ENCODE measurements around the gene KLHL3. TPM values are rescaled to one million over a fixed set of nuclear protein-coding genes. Genes with fewer than 3 reads are reported as not detected.
A peak's percentile ranks its signal among the peaks of the same experiment; 100 is the strongest.

The KLHL3 gene
- total RNA-seq, 1 donor from 2014 or later, result 8.9 TPM

GRCh38 chr5:137758121-137758520, 22.2 kb upstream of the KLHL3 start:
- no peak for FAIRE-seq
- no peak overlapping the region for H3K4me3 Mint-ChIP-seq (ENCODE audit: unreplicated experiment)

GRCh38 chr5:137757634-137758033, 21.7 kb upstream of the KLHL3 start:
- no peak for FAIRE-seq
- Mint-ChIP-seq H3K27me3 (ENCODE audit: low read depth, unreplicated experiment) (no peaks in the 10 kb centered on the region), H3K36me3 (ENCODE audit: low read depth, unreplicated experiment) (peaks cover 4% of the 10 kb centered on the region), H3K4me1 (ENCODE audit: low read depth, unreplicated experiment) (peaks cover 3% of the 10 kb centered on the region), H3K9me3 (ENCODE audit: unreplicated experiment) (peaks cover 2% of the 10 kb centered on the region), H3K4me3 (ENCODE audit: unreplicated experiment) (no peak overlapping the region), H3K27ac (ENCODE audit: unreplicated experiment) (no peak overlapping the region)
- Histone ChIP-seq H3K9me3 (ENCODE audit: insufficient read depth, low read depth, low read length) (no peaks in the 10 kb centered on the region), H3K27me3 (ENCODE audit: insufficient read depth, low read length) (no peaks in the 10 kb centered on the region), H3K9ac (ENCODE audit: low read length) (no peak overlapping the region), H3K4me2 (ENCODE audit: low read length) (no peak overlapping the region), H3K79me2 (ENCODE audit: insufficient read depth, low read length) (peaks cover 15% of the 10 kb centered on the region), H3K36me3 (ENCODE audit: insufficient read depth, low read length) (no peaks in the 10 kb centered on the region), H3K4me1 (ENCODE audit: insufficient read depth, low read length) (no peaks in the 10 kb centered on the region), H2AFZ (ENCODE audit: low read depth, low read length) (no peak overlapping the region), H4K20me1 (ENCODE audit: insufficient read depth, low read length) (peaks cover 12% of the 10 kb centered on the region), H3K4me3 (ENCODE audit: insufficient read depth, low read depth, low read length) (no peak overlapping the region), H3K27ac (ENCODE audit: low read depth, low read length) (no peak overlapping the region)
- TF ChIP-seq CTCF (IDR thresholded peaks at IDR 0.05; ENCODE audit: insufficient read depth, low read depth, low read length), result no peak
- no peak for TF ChIP-seq EZH2 (IDR thresholded peaks at IDR 0.05; ENCODE audit: insufficient read depth, low read length)
- DNase-seq (ENCODE audit: low read depth), result no peak

More at GRCh38 chr5:137758121-137758520, 22.2 kb upstream of the KLHL3 start:
- H3K9me3 Mint-ChIP-seq (ENCODE audit: unreplicated experiment), result peaks cover 2% of the 10 kb centered on the region
- DNase-seq (ENCODE audit: low read depth), result no peak
- Histone ChIP-seq H2AFZ (ENCODE audit: low read depth, low read length) (no peak overlapping the region), H3K9ac (ENCODE audit: low read length) (no peak overlapping the region), H3K4me1 (ENCODE audit: insufficient read depth, low read length) (no peaks in the 10 kb centered on the region), H4K20me1 (ENCODE audit: insufficient read depth, low read length) (peaks cover 7% of the 10 kb centered on the region), H3K9me3 (ENCODE audit: insufficient read depth, low read depth, low read length) (no peaks in the 10 kb centered on the region), H3K27ac (ENCODE audit: low read depth, low read length) (no peak overlapping the region), H3K36me3 (ENCODE audit: insufficient read depth, low read length) (no peaks in the 10 kb centered on the region), H3K79me2 (ENCODE audit: insufficient read depth, low read length) (peaks cover 10% of the 10 kb centered on the region), H3K4me2 (ENCODE audit: low read length) (no peak overlapping the region), H3K27me3 (ENCODE audit: insufficient read depth, low read length) (no peaks in the 10 kb centered on the region), H3K4me3 (ENCODE audit: insufficient read depth, low read depth, low read length) (no peak overlapping the region)
- no peak for TF ChIP-seq CTCF (IDR thresholded peaks at IDR 0.05; ENCODE audit: insufficient read depth, low read depth, low read length)
- no peak for TF ChIP-seq EZH2 (IDR thresholded peaks at IDR 0.05; ENCODE audit: insufficient read depth, low read length)
- peaks cover 3% of the 10 kb centered on the region for H3K4me1 Mint-ChIP-seq (ENCODE audit: low read depth, unreplicated experiment)
- H3K36me3 Mint-ChIP-seq (ENCODE audit: low read depth, unreplicated experiment), result no peaks in the 10 kb centered on the region
- no peaks in the 10 kb centered on the region for H3K27me3 Mint-ChIP-seq (ENCODE audit: low read depth, unreplicated experiment)
- no peak overlapping the region for H3K27ac Mint-ChIP-seq (ENCODE audit: unreplicated experiment)

- no peak for DNase-seq (ENCODE audit: low read depth)
Measured at GRCh38 chr5:137754961-137755762, 19.3 kb upstream of the KLHL3 start.

More at GRCh38 chr5:137754961-137755762, 19.3 kb upstream of the KLHL3 start:
- Mint-ChIP-seq H3K36me3 (ENCODE audit: low read depth, unreplicated experiment) (peaks cover 7% of the 10 kb centered on the region), H3K9me3 (ENCODE audit: unreplicated experiment) (peaks cover 2% of the 10 kb centered on the region), H3K4me1 (ENCODE audit: low read depth, unreplicated experiment) (peaks cover 11% of the 10 kb centered on the region), H3K4me3 (ENCODE audit: unreplicated experiment) (peak overlapping the region; percentile 98), H3K27me3 (ENCODE audit: low read depth, unreplicated experiment) (no peaks in the 10 kb centered on the region), H3K27ac (ENCODE audit: unreplicated experiment) (peak overlapping the region; percentile 100)
- FAIRE-seq, result no peak
- Histone ChIP-seq H3K4me3 (ENCODE audit: insufficient read depth, low read depth, low read length) (peak overlapping the region; percentile 93), H3K9ac (ENCODE audit: low read length) (peak overlapping the region; percentile 98), H3K4me2 (ENCODE audit: low read length) (peak overlapping the region; percentile 93), H3K27ac (ENCODE audit: low read depth, low read length) (peak overlapping the region; percentile 99), H4K20me1 (ENCODE audit: insufficient read depth, low read length) (peaks cover 36% of the 10 kb centered on the region), H3K79me2 (ENCODE audit: insufficient read depth, low read length) (peaks cover 40% of the 10 kb centered on the region), H3K9me3 (ENCODE audit: insufficient read depth, low read depth, low read length) (no peaks in the 10 kb centered on the region), H3K36me3 (ENCODE audit: insufficient read depth, low read length) (peaks cover 3% of the 10 kb centered on the region), H3K4me1 (ENCODE audit: insufficient read depth, low read length) (peaks cover 3% of the 10 kb centered on the region), H2AFZ (ENCODE audit: low read depth, low read length) (peak overlapping the region; percentile 89), H3K27me3 (ENCODE audit: insufficient read depth, low read length) (no peaks in the 10 kb centered on the region)
- TF ChIP-seq EZH2 (IDR thresholded peaks at IDR 0.05; ENCODE audit: insufficient read depth, low read length) (no peak), CTCF (IDR thresholded peaks at IDR 0.05; ENCODE audit: insufficient read depth, low read depth, low read length) (no peak)

Measured in astrocyte (in vitro differentiated cells and primary cell).